SKM-1 treated with dmso at 0.1 percent for 144 hours (cell line): ENCODE results near the gene GSTO2.
A peak's percentile ranks its signal among the peaks of the same experiment; 100 is the strongest.

Source experiments
- DNase-seq: peaks from one replicate; lab custom pipeline; 2025; ENCODE audit not compliant: unreplicated experiment; lab: John Stamatoyannopoulos, UW

The GSTO2 gene

DNA sequence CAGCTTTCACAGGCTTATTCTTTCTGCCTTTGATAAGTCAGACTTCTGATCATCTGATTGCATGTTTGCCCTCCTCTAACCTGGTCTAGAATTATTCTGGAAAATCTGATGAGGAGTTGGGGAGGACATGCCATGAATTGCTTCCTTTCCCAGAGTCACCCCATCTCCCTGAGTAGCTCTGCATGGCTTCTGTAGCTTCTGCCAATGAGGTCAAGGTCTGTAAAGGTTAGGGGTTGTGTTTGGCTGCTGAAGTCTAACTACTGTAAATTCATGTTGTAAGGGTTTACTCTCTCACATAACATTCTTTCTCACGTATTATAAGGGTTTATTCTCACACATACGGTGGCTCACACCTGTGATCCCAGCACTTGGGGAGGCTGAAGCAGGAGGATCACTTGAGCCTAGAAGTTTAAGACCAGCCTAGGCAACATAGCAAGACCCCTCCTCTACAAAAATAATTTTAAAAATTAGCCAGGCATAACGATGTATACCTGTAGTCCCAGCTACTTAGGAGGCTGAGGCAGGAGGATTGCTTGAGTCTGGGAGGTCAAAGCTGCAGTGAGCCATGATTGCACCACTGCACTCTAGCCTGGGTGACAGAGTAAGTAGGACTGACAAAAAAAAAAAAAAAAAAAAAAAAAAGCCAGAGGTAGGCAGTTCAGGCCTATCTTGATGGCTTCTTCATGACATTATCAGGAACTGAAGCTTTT is 10.7 kb downstream of the GSTO2 start:
- DNase-seq: no peak

DNA sequence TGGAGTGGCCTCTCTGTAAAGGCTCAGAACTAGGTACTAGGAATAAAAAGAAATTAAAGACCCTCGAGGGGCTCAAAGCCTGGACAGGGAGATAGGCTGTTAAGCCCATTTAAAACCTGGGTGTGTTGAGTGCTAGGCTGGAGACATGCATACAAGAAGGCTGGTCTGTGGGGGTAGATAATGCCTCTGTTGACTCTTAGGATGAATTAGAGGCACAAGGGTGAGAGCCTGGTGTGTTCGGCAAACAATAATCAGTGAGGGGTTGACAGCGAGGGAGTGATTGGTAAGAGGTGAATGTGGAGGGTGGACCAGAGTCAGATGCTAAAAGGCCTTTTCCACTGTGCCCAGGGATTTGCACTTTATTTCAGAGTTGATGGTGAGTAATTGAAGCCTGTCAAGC is 12.7 kb downstream of the GSTO2 start:
- no peak for DNase-seq

DNA sequence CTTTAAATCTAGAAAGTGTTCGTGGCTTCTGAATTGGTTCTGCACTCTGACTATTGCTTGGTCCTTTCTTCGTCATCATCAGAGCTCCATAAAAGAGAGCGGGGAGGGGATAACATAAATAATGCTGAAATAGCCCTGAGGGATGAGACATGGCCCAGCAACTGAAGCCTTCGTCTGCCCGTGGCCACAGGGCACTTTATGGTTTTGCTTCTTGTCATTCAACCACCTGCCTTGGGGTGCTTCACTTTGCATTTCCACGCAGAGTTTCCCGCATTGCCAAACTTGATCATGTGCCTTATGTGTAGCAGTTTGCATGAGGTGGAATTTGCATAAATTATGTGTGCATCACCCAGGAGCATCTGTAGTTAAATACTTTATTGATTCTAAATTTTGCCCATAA is 15.9 kb downstream of the GSTO2 start:
- DNase-seq: no peak

DNA sequence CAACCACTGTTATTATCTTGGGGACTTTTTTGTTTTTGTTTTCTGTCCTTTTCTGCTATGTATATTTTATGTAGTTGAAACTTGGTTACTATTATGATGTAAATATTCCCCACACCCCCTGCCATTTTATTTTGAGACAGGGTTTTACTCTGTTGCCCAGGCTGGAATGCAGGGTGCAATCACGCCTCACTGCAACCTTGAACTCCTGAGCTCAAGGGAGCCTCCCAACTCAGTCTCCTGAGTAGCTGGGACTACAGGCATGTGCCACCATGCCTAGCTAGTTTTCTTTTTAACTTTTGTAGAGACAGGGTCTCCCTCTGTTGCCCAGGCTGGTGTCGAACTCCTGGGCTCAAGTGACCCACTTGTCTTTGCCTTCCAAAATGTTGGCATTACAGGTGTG is 18.0 kb downstream of the GSTO2 start:
- DNase-seq: no peak

DNA sequence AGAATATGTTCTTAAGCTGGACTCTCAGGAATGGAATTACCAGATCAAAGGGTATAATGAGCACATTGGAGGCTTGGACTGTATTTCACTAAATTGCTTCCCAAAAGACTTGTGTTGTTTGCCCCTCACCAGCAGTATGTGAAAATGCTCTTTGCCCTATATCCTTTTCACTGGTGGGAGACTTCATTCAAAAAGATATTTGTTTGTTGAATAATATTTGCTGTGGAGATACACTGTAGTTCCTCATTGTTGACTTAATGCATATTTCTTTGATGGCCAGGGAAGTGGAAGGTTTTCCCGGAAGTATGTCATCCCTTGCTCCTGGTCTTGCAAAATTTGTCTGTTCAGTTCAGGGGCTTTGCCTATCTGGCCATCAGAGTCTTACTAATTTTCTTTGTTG is 19.4 kb downstream of the GSTO2 start:
- DNase-seq: no peak

DNA sequence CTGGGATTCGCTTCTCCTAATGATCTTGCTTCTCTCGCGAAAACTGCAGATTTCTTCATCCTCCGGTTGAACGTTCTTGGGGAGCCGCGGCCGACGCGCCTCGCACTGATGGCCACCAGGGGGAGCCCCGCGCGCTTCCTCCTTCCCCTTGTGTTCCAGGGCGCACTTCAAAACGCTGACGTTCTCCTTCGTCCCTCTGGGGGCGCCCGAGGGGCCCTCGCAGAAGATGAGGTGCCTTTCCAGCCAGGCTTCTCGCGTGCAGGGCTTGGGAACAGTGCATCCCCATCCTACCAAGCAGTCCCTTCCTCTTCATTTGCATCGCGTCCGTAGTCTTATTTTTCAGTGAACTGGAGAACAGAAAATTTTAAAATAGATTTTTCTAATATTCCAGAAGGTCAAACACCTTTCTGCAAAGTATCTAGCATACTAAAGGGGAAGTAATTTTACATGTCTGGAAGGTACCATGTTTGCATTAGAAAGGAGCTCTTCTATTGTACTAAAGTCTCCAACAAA is 22.5 kb downstream of the GSTO2 start:
- peak; percentile 91 for DNase-seq

DNA sequence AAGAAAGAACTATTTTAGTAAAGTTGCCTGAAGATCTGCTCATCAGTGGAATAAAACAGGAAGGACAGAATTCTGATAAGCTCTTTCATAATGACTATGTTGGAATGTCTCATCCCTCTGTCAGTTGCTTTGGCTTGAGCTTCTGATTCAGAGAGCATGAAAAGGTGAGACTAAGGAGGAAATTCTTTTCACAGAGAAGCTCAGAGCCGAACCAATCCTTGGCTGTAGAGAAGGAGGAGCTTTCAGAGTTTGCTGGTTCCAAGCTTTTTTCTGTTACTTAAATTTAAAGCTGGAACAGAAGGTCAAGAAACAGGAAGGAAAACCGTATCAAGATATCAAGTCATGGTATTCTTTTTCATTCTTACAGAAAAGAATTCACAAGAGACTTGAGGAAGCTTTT is 24.0 kb downstream of the GSTO2 start:
- DNase-seq: no peak

DNA sequence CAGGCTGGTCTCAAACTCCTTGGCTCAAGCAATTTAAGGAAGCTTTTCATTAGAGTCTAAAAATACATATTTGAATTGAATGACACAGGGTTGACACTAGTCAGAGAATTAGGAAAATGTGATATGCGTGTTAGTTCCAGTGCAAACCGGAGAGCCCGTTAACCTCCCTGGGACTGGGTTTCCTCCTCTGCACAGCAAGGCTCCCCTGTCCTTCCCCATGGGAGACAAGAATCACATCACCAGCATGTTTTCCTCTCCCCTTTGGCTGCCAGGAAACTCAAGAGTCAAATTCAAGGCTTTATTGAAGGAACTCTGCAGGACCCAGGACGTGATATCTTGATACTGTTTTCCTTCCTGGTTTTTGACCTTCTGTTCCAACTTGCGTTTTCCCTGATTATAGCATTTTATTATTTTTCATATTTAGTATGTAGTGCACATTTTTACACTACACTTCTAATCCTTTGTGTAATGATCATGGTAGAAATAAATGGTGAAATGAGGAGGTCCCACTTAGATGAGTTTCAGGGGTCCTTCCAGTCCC is 24.9 kb downstream of the GSTO2 start:
- no peak for DNase-seq

DNA sequence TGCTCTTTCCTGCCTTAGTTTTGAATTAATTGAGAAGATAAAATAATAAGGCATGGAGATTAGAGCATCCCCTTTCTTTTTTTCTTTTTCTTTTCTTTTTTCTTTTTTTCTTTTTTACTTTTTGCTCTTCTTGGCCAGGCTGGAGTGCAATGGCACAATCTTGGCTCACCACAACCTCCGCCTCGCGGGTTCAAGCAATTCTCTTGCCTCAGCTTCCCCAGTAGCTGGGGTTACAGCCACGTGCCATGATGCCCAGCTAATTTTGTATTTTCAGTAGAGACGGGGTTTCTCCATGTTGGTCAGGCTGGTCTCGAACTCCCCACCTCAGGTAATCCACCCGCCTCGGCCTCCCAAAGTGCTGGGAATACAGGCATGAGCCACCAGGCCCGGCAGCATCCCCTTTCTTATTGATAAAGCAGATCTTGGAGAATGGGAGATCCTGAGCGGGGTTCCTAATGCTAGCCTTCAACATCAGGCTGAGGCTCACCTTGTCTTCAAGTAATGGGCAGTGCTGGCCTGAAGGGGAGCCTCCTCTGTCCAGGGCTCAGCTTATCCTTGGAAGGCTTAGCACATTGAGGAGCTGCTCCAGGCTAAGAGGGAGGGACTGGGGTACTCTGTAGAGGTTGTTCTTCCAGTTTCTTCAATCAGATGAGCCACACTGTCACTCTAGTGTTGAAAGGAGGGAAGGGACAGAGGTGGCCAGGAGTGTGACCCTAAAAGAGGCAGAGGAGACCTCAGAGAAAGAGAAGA is 27.9 kb downstream of the GSTO2 start:
- no peak for DNase-seq

DNA sequence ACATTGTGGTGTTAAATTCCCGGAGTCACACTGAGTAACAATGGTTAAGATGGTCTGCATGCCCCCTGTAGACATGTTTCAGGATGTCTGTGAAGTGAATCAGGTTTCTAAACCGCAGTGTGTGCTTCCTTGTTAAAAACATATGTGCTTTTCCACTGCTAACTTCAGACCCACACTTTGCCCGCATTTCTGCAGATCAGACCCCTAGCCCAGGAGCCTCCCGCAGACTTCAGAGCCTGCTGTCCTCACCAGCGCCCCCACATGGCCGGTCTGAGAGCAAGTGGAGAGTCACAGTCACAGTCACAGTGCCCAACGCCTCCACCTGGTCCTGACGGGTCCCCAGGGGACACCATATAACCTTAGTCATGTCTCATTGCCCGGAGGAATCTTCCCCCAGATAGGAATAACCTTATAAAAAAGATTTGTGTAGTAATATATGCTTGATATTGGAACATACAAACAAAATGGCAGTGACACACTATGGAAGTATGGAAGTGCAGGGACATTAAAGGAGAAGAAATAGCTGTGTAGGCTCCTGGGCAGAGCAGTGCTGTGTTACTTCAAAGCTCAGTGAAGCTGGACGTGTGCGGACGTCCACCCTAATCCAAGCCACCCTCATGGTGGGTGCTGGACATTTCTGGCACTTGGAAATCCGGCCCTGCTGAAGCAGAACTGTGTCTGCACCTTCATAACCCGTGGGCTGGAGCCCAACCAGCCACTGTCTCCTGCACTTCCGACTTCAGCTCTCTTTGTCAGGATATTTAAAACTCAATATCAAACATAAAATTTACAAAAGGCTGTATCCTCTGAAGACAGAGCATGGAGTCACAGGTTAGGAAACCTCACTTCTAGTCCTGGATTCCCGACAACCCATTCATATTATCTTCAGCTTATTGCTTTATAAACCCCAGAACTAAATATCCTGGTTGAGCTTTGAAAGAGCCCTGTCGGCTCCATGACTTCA is 29.0 kb downstream of the GSTO2 start:
- no peak for DNase-seq

DNA sequence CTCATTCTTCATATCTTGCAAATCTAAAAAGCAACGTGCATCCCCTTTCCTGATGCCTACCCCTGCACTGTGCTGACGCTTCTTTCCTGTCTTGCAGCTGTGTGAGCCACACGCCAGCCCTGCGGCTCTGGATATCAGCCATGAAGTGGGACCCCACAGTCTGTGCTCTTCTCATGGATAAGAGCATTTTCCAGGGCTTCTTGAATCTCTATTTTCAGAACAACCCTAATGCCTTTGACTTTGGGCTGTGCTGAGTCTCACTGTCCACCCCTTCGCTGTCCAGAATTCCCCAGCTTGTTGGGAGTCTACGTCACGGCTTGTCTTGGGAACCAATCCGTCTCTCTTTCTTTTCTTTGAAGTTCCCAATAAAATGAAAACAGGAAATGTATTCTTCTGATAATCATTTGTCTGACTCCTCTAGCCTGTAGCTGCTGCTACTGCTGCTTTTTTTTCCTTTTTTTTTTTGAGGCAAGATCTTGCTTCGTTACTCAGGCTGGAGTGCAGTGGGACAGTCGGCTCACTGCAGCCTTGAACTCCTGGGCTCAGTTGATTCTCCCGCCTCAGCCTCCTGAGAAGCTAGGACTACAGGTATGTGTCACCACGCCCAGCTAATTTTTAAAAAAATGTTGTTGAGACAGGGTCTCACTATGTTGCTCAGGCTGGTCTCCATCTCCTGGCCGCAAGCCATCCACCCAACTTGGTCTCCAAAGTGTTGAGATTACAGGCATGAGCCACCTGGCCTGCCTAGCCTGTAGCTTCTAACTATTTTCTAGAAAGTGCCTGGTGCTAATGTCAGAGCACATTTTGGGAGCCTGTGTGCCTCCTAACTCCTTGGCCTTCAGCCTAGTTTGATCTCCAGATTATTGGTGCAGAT is 30.3 kb downstream of the GSTO2 start:
- no peak for DNase-seq

DNA sequence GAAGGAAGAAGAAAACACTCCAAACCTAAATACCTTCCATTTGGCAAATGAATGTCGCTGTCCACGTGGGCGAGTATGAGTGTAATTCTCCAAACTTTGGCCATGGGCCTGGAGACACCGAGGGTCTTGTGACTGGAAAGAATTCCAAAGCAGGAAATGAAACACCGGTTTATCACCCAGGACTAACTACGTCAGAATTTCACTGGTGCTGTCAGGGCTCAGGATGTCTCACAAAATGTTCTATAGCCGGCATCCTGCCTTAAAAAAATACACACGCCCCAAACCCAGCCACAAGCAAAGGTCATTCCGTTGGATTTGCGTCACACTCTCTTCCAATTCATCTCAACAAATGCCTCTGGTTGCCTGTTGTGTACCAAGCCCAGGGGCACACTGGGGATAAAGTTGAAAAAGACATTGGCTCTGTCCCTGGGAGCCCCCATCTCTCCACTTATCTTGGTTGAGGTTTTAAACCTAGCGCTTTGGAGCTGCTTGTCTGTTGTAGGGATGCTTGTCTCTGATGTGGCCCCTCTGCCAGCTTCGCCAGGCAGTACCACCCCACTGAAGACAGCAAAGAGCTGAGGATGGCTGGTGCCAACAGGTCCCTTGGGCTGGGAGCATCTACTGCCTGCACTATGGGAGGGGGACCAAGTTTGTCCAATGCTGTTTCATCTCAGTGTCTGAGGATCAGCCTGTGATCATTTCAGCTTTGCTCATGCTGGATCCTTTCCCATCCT is 31.2 kb downstream of the GSTO2 start:
- DNase-seq: no peak

DNA sequence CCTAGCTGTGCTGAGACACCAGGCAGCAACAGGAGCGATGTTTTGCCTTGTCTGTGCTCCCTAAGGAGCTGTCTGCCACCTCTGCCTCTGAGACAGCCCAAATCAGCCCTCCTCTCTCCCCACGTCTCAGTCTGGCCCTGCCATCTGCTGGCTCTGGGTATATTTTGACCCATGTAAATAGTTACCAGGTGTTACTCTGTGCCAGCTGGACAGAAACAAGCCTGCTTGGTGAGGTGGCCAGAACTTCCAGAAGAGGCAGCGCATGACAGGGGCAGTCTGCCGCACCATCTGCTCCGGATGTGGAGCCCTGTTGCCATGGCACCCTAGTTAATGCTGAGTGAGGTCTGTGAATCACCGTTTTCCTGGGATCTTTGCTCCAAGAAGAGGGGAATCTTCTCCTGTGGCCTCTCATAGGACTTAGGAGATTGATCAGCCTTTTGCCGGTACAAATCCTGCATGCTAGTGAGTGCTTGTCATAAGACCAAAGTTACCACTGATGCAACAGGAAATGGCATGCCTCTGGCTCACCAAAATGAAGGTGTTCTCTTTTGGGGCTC is 31.8 kb downstream of the GSTO2 start:
- DNase-seq: no peak

DNA sequence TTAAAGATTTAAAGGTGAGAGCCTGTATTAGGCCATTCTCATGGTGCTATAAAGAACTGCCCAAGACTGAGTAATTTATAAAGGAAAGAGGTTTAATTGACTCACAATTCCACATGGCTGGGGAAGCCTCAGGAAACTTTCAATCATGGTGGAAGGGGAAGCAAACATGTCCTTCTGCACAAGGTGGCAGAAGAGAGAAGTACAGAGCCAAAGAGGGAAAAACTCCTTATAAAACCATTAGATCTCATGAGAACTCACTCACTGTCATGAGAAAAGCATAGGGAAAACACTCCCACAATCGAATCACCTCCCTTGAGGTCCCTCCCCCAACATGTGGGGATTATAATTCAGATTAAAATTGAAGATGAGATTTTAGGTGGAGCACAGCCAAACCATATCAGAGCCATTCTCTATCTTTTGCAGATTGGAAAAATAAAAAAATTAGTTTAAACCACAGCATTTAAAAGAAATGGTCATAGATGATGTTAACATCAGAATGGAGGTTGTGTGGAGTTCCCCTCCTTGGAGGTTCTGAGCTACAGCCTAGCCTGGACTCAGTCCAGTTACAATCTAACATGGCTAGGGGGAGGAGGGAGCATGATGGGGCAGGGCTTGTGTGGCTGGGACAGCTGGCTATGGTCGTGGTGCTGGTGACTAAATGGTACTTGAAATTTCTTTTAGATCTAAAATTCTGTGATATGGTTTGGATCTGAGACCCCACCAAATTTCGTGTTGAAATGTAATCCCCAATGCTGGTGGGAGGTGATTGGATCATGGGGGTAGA is 33.1 kb downstream of the GSTO2 start:
- no peak for DNase-seq

DNA sequence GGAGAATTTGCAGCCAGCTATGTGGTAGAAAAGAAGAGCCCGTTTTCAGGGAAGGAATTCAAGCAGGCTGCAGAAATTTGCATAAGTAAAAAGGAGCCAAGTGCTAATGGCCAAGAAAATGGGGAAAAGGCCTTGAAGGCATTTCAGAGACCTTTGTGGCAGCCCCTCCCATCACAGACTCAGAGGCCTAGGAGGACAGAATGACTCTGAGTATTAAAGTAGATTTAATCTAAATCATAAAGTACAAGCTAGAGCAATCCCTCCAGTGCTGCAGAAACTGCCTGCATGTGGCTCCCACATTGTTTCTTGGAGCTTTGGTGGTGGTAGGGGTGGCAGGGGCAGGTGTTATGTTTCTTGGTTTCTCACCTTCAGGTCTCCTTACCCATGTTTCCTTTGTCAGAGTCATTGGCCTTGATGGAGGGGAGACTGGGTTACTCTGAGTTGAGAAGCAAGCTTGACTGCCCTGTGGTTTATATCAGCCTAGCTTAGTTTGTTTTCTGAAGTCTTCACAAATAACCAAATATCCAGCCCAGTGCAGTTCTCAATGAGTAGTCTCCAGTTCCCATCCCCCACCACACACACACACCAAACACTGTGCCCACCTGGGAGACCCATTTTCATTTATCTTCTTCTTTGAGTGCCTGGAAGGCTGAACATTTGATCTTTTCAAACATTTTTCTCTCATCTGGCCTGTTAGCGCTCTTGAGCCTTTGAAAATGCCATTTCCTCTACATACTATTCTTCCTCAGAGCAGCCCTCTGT is 34.8 kb downstream of the GSTO2 start:
- DNase-seq: no peak

DNA sequence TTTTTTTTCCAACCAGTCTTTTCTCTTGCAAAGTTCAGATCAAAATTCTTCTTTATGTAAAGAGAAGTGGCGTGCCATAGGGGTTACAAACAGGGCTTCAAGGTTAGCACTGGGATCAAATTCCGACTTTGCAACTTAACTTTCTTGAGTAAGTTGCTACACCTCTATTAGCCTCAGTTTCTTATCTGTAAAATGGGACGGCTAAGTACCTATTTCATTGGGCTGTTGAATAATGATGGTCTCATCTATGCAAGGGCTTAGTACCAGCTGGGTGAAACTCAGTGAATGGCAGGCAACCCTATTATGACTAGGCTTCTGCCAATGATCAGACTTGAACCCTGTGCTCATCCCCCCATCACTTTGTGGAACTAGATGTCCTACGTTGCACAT is 35.4 kb downstream of the GSTO2 start:
- DNase-seq: no peak

DNA sequence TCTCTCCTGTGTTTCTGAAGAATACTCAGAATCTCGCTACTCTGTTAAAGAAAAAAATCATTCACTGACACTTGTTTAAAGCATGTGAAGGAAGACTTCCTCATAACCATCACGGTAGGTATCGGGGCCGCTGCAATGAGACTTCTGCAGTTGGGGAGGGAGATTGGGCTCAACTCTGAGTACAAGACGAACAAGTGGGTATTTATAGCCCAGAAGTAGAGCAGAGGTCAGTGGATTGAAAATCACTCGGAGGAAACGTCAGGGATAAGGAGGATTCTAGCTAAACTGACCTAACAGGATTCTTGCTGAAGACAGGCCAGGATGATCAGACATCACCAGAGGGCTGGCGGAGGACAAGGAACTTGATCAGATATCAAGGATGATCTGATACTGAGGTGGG is 35.9 kb downstream of the GSTO2 start:
- DNase-seq: no peak

DNA sequence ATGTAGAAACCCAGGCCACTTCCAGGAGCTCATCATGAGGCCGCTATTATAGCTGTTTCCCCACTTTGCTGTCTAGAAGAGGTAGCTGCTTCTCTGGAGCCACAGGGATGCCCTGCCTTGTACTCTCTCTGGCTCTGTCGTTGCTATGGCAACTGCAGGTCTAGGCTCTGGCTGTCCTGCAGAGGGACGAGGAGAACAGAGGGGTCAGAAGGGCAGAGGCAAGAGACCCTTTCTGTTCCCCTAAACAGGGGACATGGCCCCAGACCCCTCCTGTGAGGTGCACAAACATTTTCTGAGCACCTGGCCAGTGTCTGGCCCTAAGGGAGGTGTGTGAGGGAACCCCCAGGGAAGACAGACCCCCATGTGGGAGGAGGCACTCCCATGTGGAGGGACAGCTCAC is 37.9 kb downstream of the GSTO2 start:
- DNase-seq: no peak
